COLO668 (cell line): Measurements from ENCODE around the gene C10orf120.

Experiments used
- DNase-seq: peaks from one replicate; lab custom pipeline; 2025; ENCODE audit not compliant: unreplicated experiment; lab: John Stamatoyannopoulos, UW

The C10orf120 gene

DNA sequence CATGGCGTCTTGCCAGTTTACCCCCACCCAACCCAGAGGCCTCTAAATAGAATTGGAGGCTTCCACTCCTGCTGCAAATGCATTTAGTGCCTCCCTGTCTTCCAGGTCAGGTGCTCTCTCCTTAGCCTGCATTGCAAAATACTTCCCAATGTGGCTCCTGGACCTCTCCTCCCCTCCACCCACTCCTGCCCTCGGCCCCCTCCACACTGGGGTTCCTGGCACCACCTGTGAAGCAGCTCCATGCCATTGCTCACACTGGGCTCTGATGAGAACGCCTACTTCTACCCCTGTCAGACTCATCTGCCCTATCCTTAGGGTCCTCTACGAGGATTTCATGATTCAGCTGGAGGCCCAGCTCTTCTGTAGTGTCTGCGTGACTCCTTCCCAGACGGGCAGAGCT, 37.4 kb downstream of the C10orf120 start:
- no peak for DNase-seq

DNA sequence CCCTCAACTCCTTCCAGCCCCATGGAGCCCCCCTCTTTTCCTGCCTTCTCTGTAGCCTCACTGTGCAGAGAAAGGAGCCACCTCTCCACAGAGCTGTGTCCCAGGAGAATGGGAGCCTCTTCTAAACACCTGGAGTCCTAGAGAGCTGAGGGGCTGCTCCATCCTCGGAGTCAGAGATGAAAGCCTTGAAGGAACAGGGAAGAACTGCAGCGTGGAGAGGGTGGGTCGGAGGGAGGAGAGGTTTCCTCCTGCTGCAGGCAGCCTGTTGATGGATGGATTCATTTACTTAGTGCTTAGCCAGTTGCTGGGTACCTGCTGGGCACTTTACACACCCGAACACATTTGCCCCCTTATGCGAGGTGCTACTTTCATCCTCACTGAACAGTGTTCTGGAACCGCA, 39.0 kb downstream of the C10orf120 start:
- no peak for DNase-seq

DNA sequence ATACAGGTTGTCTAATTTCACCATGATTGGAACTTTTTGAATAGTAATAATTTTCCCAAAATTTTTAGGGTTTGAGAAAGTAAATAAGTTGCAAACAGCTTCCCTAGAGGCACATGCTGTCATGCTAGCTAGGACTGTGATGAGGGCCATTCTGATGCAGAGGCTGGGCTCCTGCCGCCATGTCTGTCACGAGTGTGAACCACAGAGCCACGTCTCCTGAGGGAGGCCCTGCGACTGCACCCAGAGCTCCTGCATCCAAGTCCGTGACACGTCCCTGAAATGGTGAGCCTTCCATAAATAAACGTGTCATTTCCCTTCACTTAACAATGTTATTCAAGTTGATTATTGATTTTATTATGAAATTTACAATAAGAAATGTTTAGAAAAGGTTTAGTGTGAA, 40.0 kb downstream of the C10orf120 start:
- no peak for DNase-seq

DNA sequence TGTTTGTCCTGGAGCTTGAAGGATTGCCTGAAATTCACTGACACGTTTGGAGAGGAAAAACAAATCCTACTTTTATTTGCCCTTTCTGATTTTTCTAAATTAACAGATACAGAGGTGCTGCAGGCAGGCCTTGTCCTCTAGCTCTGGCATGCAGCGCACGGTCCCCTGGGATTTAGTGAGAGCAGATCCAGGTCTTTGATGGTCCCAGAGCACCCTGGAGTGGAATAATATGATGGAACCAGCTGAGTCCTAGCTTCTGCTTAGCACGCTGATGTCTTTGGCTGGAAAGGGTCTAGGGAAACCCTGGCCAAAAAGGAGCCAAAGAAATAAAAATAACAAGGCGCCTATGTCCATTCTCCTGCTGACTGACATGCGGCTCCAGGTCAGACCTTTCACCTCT, 40.5 kb downstream of the C10orf120 start:
- no peak for DNase-seq

DNA sequence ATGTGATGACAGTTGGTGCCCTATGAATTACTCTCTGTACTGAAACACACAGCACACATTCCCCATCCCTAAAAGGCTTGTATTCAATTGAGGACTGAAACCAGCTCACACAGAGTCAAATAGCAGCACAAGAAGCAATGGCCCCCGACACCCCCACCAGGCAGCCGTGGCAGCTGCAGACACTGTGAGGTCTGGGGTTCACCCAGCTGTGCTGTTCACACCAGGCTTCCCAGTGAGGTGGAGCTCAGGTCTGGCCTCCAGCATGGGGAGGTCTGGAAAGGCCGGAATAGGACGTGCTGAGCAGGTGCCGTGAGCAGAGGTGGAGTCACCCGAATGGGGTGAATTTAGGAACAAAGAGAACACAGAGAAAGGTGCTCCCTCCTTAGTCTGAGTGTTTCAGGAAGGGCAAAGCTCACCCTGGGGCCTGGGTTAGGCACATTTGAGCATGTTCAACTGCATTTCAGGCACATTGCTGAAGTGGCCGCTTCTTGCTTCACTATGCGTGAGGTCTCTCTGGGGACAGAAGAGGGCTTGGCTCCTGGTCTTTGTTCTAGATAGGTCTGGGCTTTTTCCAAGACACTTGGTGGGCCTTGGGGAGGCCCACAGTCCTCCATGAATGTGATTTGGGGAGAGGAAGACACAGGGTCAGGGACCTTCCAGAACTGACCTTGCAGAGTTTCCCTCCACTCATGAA, 41.1 kb downstream of the C10orf120 start:
- DNase-seq = no peak

DNA sequence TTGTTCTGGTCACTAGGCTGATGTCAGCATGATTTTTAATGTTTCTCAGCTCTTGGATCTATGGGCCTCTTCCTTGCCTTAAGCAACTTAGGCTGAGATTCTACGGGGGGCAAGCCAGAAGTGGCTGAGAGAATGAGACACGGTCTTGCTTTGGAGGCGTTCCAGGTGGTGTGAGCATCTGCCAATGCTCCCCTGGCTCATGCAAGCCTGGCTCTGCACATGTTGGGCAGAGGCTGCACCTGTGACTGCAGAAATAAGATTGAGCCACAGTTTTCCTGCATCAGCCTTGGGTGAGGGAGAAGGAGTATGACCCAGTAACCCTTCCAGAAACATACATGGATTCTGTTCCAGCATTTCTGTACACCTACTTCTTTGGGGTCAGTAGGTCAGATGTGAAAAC, 41.9 kb downstream of the C10orf120 start:
- DNase-seq = no peak

DNA sequence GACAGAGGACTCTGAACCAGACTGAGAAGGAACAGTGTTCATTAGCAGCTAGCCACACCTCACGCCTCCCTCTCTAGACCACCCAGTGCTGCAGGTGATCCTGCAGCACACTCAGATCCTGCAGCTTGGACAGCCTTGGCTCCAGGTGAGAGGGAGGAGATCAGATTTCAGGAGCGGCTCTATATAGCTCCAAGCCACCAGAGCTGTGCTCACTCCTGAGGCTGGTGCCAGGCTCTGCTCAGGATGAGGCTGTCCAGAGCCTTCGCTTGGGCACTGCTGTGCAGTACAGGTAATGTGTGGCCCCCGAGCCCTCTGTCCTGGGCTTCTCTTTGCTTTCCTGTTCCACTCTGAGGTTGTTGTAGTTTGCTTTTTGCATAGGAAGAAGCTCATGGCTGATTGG, 42.4 kb downstream of the C10orf120 start:
- no peak for DNase-seq

DNA sequence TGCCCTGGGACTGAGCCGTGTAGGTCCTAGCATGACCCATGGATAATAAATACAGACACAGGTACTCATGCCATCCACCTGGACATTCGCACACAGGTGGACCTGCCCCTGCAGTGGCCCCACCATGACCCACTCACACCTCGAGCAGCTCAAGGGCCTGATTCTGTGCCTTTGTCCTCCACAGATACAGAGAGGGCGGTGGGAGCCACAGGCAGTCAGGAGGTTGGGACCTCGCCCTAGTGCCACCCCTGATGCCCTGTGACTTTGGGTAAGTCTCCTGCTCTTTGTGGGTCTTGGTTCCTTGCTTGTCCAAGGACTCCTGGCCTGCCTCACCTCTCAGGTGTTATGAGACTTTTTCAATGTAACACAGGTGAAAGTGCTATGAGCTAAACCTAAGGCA, 42.9 kb downstream of the C10orf120 start:
- no peak for DNase-seq

DNA sequence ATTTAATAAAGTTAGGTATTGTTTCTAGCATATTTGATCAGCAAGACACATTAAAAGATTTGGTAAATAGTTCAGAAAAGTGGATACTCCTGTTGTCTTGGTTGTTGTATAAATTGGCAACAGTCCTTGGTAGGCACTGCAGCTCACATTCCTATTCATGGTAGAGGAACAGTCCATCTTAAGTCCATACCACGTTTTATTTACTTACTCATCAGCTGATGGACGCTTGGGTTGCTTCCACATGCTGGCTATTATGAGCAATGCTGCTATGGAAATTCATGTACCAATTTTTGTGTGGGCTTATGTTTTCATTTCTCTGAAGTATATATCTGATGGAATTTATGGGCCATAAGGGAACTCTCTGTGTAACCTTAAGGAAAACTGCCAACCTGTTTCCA, 43.3 kb downstream of the C10orf120 start:
- DNase-seq = no peak

DNA sequence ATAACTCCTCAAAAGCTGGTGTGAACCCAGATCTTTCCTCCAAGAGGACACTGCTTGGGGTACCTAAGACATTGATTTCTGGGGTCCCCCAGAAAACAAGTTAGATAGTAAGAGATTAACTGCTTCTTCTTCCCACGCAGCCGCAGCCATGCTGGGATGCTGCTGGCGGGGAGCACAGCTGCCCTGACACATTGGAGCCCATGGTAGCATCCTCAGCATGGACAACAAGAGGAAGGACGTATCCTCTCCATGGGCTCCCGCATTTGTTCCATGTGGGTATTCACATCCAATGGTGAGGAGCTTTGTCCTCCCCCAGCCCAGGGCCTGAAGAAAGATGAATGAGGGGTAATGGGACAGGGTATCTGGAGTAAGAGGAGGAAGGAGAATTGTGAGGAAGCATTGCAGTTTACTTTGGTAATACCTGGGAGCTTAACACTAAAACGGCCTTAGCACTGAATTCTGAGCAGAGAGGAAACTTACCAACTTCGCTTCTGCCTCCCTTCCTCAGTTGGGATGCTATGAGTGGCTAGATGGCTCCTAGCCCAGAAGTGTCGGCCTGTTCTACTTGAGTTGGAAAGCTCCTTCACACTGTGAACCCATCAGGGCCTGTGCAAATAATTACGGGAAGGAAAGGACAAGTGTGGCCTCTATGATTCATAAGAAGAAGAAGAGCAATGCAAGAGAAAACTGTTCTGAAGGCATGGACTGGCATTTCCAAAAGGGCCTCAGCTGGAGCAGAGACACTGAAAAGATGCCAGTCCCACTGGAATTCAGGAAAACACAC, 43.9 kb downstream of the C10orf120 start:
- no peak for DNase-seq

DNA sequence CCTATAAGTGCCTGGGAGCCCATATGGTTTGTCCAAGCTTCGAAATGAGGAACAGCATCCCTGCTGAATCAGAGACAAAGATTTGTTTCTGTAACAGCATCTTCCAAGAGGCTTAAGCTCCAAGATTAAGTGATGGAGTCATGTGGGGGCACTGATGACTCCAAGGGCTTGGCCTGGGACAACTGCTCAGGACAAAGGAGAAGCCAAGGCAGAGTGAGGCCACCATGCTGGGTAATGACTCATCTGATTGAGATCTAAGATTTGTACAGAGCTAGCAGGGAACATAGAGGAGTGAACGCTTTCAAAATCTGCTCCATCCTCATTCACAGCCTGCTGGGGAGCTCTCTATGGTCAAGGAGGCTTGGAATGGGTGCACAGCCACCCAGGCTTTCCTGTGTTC, 49.3 kb downstream of the C10orf120 start:
- DNase-seq = no peak

DNA sequence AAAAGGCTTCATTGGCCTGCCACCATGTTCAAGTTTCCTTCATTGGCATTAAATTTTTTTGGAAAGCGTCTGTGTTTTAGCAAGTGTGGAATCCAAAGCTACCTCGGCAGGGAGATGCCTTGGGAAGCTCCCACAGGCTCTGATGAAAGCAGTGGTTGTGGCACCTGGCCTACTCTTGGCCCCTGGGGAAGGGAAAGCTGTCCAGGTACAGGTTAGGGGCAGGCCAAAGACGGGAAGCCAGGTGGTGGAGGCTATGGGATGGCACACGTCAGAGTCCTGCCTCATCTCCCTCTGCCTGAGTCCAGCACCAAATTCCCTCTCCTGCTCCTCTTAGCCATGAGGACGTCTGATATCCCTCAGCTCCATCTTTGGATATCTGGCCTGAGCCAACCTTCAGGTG, 49.7 kb downstream of the C10orf120 start:
- no peak for DNase-seq

DNA sequence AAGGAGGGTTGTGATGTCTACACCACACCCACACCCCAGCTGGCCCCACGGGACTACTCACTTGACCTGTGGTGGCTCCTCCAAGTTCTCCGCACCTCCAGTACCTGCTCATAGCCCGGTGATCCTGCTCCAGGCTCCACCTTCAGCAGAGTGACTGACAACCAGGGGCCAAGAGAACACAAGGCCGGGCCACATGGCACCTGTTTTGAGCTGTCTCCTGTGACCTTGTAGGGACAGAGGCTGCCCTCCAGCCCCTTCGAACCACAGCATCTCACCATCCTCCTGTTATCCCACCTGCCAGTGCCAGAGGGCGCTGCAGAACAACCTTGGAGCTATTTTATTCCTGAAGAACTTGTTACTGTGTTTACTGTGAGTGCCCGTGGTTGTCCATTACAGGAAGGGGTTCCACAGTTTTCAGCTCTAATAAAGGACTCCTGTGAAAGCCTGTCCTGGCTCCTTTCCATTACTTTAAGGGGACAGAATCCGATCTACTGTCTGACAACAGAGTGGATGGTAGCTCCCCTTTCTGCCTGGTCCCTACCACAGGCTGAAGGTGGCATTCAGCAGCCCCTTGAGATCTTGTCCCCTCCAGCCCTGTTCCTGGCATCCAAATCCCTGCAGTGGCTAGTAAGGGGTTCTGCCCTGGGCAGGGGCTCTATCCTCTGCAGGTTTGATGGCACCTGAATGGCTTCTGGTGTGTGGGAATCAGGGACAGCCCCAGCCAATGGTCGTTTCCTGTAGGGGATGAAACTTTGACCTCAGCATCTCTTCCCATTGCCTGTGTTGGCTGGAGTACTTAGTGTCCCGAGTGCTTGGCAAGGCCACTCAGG, 50.8 kb downstream of the C10orf120 start:
- peak; percentile 22 for DNase-seq
